K562 (cell line): ENCODE data around the gene CDKL1. TPM values are rescaled to one million over a fixed set of nuclear protein-coding genes. Genes with fewer than 3 reads are reported as not detected.

Experiments used
- BCLAF1 ChIP-seq, 2 experiments: fragments of 450-650 bp in 1 of 2; IDR thresholded peaks; 2 replicates each; pipeline ENCODE4 v1.6.1; 2011 to 2017; ENCODE audit warnings: low read depth in 2 of 2, antibody characterized with exemption in 1 of 2, borderline replicate concordance in 1 of 2, low read length in 1 of 2, mild to moderate bottlenecking in 1 of 2, mixed read lengths in 1 of 2; ENCODE audit not compliant: control insufficient read depth in 1 of 2
- CREBBP ChIP-seq: IDR thresholded peaks from one replicate; pipeline ENCODE4 v1.6.1; 2012; ENCODE audit warnings: low read depth, mild to moderate bottlenecking, control low read depth, inconsistent platforms, low read length
- FOXJ3 ChIP-seq: sonication (generic); formaldehyde crosslinking; IDR thresholded peaks from 2 replicates; pipeline ENCODE4 v1.4.0; 2020; ENCODE audit warnings: mild to moderate bottlenecking, missing genetic modification reagents
- HDAC2 ChIP-seq: fragments of 450-650 bp; IDR thresholded peaks from 2 replicates; pipeline ENCODE4 v1.6.1; 2016; ENCODE audit warnings: mild to moderate bottlenecking
- ID3 ChIP-seq, 2 experiments: fragments of 250-450 bp in 1 of 2; fragments of 450-650 bp in 1 of 2; sonication (Bioruptor Pico) in 1 of 2; IDR thresholded peaks; 2 replicates each; pipeline versions ENCODE4 v1.6.1 to v1.8.0; 2016 to 2021; ENCODE audit warnings: mild to moderate bottlenecking in 2 of 2, moderate library complexity in 2 of 2, missing compliant biosample characterization in 1 of 2, missing genetic modification characterization in 1 of 2
- KAT8 ChIP-seq: fragments of 450-650 bp; IDR thresholded peaks from 2 replicates; pipeline ENCODE4 v1.6.1; 2016; ENCODE audit warnings: low read depth, mild to moderate bottlenecking
- KLF1 ChIP-seq: fragments of 450-650 bp; IDR thresholded peaks from 2 replicates; pipeline ENCODE4 v1.6.1; 2016; ENCODE audit warnings: missing genetic modification characterization, missing compliant biosample characterization
- NKRF ChIP-seq: fragments of 450-650 bp; IDR thresholded peaks from 2 replicates; pipeline ENCODE4 v1.6.1; 2016; ENCODE audit warnings: borderline replicate concordance
- NR0B1 ChIP-seq: fragments of 450-650 bp; IDR thresholded peaks from one replicate; pipeline ENCODE4 v1.6.1; 2018; ENCODE audit warnings: mild to moderate bottlenecking, moderate library complexity; ENCODE audit not compliant: partially characterized antibody
- SMAD4 ChIP-seq: fragments of 250-450 bp; sonication (Bioruptor Pico); conservative IDR thresholded peaks from 2 replicates; pipeline ENCODE4 v1.8.0; 2021; ENCODE audit warnings: inconsistent platforms, mild to moderate bottlenecking, moderate library complexity
- TFE3 ChIP-seq: fragments of 450-650 bp; formaldehyde crosslinking; IDR thresholded peaks from 2 replicates; pipeline ENCODE4 v1.4.0; 2020; ENCODE audit warnings: mild to moderate bottlenecking, mixed read lengths
- TRIM28 ChIP-seq: fragments of 450-650 bp; IDR thresholded peaks from 2 replicates; pipeline ENCODE4 v1.6.1; 2017
- U2AF2 ChIP-seq: fragments of 200-400 bp; formaldehyde crosslinking; optimal IDR thresholded peaks from 2 replicates; pipeline ENCODE3; 2017; ENCODE audit warnings: low read depth, mild to moderate bottlenecking, low read length
- ZBTB12 ChIP-seq: fragments of 250-450 bp; sonication (Bioruptor Pico); IDR thresholded peaks from 2 replicates; pipeline ENCODE4 v1.4.0; 2020
- polyA plus RNA-seq, 8 experiments: library from polyadenylated mRNA; depleted of rRNA in 4 of 8; stranded (reverse) in 5 of 8; unstranded in 3 of 8; fragments of >200 nt; fragmentation: Nextera tagmentation in 2 of 8; fragmentation: Illumina TruSeq in 1 of 8; extraction: Ambion mirVana in 2 of 8; extraction: Trizol in 1 of 8; gene quantifications; 2 replicates each; pipeline versions ENCODE4 v1.2.1 to v1.2.3, GENCODE V29; 2011 to 2014; ENCODE audit warnings: inconsistent platforms in 1 of 8, missing spikeins in 1 of 8
- total RNA-seq, 7 experiments: library from RNA; depleted of rRNA in 6 of 7; stranded (reverse); fragments of >200 nt in 6 of 7; fragmentation: Illumina TruSeq in 2 of 7; extraction: Trizol in 2 of 7; gene quantifications; 2 replicates each; pipeline versions ENCODE4 v1.2.1 to v1.2.3, GENCODE V29; 2011 to 2021; ENCODE audit warnings: low replicate concordance in 1 of 7

Gene CDKL1
- total and polyA plus RNA-seq, 9 of the 15 experiments (the other 6 are each of a cell fraction or from before 2014, with no cell fraction given), result 2.3 to 35.0 (median 7.5) TPM

GRCh38 chr14:50321009-50321660, 75.5 kb downstream of the CDKL1 start (continued):
- TF ChIP-seq TFE3 (CRISPR knock-in tag), result peak; percentile 95
- no peak for TF ChIP-seq BCLAF1 (IDR thresholded peaks at IDR 0.05; ENCODE audit: borderline replicate concordance in 1 of 2, control insufficient read depth in 1 of 2, low read depth in 2 of 2, low read length in 1 of 2)
- no peak for TF ChIP-seq CREBBP
- no peak for TF ChIP-seq U2AF2
- no peak for TF ChIP-seq NKRF
- TF ChIP-seq ZBTB12 (CRISPR knock-in tag), result no peak
- TF ChIP-seq ID3 (CRISPR knock-in tag; IDR thresholded peaks at IDR 0.05), result no peak
- no peak for TF ChIP-seq ID3 (tag; IDR thresholded peaks at IDR 0.05)
- TF ChIP-seq KLF1 (tag), result no peak
- TF ChIP-seq FOXJ3, result no peak
- 0 out of 2 replicates have a peak, but pooled peaks have one; percentile 65 for TF ChIP-seq HDAC2
- TF ChIP-seq SMAD4 (CRISPR knock-in tag), result no peak
- TF ChIP-seq NR0B1, result no peak
- no peak for TF ChIP-seq KAT8
- no peak for TF ChIP-seq TRIM28
